ENCODE data around the gene KCTD16. TPM values are rescaled to one million over a fixed set of nuclear protein-coding genes. Genes with fewer than 3 reads are reported as not detected.

Gene KCTD16
- polyA plus RNA-seq, 1 of the 3 experiments (the other 2 are of a cell fraction), result 0.03 TPM

DNA sequence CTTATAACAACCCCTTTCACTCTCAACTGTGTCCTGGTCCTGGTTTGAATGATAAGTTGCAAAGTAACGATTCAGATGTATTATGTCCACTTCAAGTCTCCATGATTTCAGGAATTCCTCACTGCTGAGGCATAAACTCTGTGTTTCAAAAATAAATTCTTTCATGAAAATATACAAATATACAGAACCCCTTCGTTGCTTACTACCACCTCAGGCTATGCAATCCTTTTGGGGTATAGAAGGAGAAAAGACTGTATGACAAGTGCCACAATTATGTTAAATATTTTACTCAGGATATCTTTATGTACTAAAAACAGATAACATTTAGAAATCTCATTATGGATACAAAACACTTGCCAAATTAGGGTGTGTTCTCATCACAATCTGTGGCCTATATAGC lies 190.7 kb downstream of the KCTD16 start:
- no peaks in the 10 kb centered on the region for H4K20me1 ChIP-seq (ENCODE audit: insufficient read depth)
- ChIA-PET CTCF (no interaction called here), POLR2A (no interaction called here)
- no peak overlapping the region for H3K4me3 ChIP-seq (ENCODE audit: low read depth in 2 of 2, low read length in 1 of 2)
- no peak for DNase-seq
- no peaks in the 10 kb centered on the region for H3K27me3 ChIP-seq (ENCODE audit: insufficient read depth)
- no peaks in the 10 kb centered on the region for H3F3A ChIP-seq (replicated peaks; ENCODE audit: insufficient read depth)
- H3K9ac ChIP-seq, result no peak overlapping the region
- no peaks in the 10 kb centered on the region for H3K36me3 ChIP-seq (replicated peaks in 1 of 2; ENCODE audit: control insufficient read depth in 1 of 2, insufficient read depth in 2 of 2, low read length in 1 of 2)
- H3K4me2 ChIP-seq, result no peak overlapping the region
- no peaks in the 10 kb centered on the region for H3K9me2 ChIP-seq
- no peak for TF ChIP-seq RAD21 (IDR thresholded peaks at IDR 0.05; ENCODE audit: low read length)
- TF ChIP-seq RCOR1 (IDR thresholded peaks at IDR 0.05; ENCODE audit: low read length), result no peak
- TF ChIP-seq, protein P1, sequence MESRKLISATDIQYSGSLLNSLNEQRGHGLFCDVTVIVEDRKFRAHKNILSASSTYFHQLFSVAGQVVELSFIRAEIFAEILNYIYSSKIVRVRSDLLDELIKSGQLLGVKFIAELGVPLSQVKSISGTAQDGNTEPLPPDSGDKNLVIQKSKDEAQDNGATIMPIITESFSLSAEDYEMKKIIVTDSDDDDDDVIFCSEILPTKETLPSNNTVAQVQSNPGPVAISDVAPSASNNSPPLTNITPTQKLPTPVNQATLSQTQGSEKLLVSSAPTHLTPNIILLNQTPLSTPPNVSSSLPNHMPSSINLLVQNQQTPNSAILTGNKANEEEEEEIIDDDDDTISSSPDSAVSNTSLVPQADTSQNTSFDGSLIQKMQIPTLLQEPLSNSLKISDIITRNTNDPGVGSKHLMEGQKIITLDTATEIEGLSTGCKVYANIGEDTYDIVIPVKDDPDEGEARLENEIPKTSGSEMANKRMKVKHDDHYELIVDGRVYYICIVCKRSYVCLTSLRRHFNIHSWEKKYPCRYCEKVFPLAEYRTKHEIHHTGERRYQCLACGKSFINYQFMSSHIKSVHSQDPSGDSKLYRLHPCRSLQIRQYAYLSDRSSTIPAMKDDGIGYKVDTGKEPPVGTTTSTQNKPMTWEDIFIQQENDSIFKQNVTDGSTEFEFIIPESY (IDR thresholded peaks at IDR 0.05; ENCODE audit: borderline replicate concordance, low read depth), result no peak
- TF ChIP-seq, protein P2, sequence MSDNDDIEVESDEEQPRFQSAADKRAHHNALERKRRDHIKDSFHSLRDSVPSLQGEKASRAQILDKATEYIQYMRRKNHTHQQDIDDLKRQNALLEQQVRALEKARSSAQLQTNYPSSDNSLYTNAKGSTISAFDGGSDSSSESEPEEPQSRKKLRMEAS (IDR thresholded peaks at IDR 0.05; ENCODE audit: low read depth), result no peak
- TF ChIP-seq FOXJ3 (CRISPR knock-in tag; IDR thresholded peaks at IDR 0.05), result no peak
- TF ChIP-seq, protein P3, sequence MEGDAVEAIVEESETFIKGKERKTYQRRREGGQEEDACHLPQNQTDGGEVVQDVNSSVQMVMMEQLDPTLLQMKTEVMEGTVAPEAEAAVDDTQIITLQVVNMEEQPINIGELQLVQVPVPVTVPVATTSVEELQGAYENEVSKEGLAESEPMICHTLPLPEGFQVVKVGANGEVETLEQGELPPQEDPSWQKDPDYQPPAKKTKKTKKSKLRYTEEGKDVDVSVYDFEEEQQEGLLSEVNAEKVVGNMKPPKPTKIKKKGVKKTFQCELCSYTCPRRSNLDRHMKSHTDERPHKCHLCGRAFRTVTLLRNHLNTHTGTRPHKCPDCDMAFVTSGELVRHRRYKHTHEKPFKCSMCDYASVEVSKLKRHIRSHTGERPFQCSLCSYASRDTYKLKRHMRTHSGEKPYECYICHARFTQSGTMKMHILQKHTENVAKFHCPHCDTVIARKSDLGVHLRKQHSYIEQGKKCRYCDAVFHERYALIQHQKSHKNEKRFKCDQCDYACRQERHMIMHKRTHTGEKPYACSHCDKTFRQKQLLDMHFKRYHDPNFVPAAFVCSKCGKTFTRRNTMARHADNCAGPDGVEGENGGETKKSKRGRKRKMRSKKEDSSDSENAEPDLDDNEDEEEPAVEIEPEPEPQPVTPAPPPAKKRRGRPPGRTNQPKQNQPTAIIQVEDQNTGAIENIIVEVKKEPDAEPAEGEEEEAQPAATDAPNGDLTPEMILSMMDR (IDR thresholded peaks at IDR 0.05), result no peak
- no peak for TF ChIP-seq CHD2 (IDR thresholded peaks at IDR 0.05; ENCODE audit: low read length, partially characterized antibody)
- TF ChIP-seq, protein P4, sequence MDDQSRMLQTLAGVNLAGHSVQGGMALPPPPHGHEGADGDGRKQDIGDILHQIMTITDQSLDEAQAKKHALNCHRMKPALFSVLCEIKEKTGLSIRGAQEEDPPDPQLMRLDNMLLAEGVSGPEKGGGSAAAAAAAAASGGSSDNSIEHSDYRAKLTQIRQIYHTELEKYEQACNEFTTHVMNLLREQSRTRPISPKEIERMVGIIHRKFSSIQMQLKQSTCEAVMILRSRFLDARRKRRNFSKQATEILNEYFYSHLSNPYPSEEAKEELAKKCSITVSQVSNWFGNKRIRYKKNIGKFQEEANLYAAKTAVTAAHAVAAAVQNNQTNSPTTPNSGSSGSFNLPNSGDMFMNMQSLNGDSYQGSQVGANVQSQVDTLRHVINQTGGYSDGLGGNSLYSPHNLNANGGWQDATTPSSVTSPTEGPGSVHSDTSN (IDR thresholded peaks at IDR 0.05), result no peak
- no peak for TF ChIP-seq SMC3 (IDR thresholded peaks at IDR 0.05; ENCODE audit: low read depth, low read length)
- TF ChIP-seq FOSL2 (IDR thresholded peaks at IDR 0.05; ENCODE audit: borderline replicate concordance, low read depth), result no peak
- TF ChIP-seq, protein P5, sequence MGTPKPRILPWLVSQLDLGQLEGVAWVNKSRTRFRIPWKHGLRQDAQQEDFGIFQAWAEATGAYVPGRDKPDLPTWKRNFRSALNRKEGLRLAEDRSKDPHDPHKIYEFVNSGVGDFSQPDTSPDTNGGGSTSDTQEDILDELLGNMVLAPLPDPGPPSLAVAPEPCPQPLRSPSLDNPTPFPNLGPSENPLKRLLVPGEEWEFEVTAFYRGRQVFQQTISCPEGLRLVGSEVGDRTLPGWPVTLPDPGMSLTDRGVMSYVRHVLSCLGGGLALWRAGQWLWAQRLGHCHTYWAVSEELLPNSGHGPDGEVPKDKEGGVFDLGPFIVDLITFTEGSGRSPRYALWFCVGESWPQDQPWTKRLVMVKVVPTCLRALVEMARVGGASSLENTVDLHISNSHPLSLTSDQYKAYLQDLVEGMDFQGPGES (IDR thresholded peaks at IDR 0.05; ENCODE audit: low read depth, low read length), result no peak
- TF ChIP-seq TEAD4 (IDR thresholded peaks at IDR 0.05; ENCODE audit: borderline replicate concordance, insufficient read depth), result no peak
- no peak for TF ChIP-seq FOXM1 (IDR thresholded peaks at IDR 0.05; ENCODE audit: low read depth)
- H3K4me1 ChIP-seq (ENCODE audit: control insufficient read depth in 1 of 2, insufficient read depth in 2 of 2, low read depth in 1 of 2, low read length in 1 of 2), result no peaks in the 10 kb centered on the region; a peak in 2 of 4 replicates
- H2AFZ ChIP-seq (ENCODE audit: low read depth), result no peak overlapping the region
- no peaks in the 10 kb centered on the region for H3K79me2 ChIP-seq (ENCODE audit: insufficient read depth)
- no peaks in the 10 kb centered on the region for H3K9me3 ChIP-seq
- 38% methylated on average over 2 of the region's 2 CpGs for WGBS (ENCODE audit: low lambda C conversion rate)
- no peak overlapping the region for H3K27ac ChIP-seq (ENCODE audit: low read depth in 2 of 2, low read length in 1 of 2)

All from SK-N-SH (cell line).